Medulla oblongata (tissue), 1 donor: ENCODE data around the gene ABHD2.

Source experiments
- DNase-seq: peaks from one replicate; pipeline ENCODE4 v3.0.0-alpha.2; 2015; ENCODE audit errors: extremely low spot score

ABHD2 gene

DNA sequence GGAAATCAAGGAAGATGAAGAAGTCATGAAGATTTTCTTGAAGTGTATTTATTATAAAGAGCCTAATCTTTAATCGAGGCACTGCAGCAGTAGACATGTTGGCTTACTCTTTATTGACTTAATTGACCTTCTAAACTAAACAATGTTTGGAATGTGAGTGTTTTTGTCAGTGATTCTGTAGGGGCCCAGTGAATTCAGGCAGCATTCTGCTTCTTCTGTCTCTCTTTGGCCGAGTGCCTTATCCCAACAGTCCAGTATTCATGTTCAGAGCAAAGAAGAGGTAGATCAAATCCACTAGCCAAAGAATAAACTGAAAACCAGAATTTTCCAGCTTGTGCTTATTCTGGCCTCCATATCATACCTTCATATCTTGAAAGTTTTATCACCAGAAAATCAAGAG is 77.4 kb downstream of the ABHD2 start:
- no peak for DNase-seq

DNA sequence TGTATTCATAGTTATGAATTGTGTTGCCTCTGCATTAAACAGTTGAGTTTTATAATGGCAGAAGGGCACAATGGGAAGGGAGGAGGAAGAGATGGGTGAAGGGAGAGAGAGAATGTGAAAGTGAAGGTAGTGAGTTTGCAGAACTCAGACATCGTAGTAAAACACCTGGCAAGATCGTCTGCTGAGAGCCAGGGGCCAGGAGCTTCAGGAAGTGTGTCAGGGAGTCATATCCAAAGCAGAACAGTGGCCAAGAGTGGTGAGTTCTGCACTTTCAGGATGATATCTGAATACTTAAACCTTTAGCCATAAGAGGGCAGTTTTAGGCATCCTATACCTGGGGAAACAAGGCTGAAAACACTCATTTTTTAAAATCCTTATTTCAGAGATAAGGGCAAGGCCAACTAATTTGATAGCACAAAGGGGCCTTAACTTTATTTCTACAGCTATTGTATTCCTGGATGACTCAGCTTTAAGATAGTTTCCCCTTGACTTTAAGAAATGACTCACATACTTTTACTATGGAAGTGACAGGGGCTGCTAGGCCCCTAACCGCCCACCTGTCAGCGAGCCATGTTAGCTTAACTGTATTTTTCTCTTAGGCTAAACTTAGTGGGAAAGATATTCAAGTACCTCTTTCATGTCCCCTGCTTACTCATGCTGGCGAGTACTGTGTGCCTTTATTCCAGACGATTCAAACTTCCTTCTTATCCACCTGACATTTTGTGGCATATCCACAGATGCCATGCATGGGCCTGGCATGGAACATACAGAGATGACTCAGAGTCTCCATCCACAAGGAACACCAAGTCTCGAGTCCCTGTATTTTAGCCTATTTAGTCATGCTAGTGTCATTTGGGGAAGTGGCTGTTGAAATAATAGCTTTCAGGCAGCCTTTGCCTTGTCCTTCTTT is 79.3 kb downstream of the ABHD2 start:
- DNase-seq: no peak

DNA sequence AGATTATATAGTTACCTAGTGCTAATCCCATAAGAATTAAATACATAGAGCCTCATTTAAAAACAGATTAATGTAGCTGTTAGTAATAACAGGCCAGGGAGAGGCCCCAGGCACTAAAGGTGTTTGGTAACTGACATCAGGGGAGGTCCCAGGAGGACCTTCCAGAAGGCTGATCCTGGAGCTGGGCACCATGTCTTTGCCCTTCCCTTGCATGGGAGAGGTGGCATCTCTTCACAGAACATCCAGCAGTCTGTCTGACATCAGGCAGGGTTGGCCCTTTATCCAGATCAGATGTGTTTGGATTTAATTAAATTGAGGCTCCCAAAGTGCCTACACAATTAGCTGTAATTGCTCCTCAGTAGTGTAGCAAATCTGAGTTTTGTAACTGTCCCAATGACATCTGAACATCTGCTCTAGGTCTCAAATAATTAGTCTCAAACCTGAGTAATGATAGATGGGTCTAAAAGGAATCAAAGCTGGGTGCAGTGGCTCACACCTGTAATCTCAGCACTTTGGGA is 80.1 kb downstream of the ABHD2 start:
- no peak for DNase-seq

DNA sequence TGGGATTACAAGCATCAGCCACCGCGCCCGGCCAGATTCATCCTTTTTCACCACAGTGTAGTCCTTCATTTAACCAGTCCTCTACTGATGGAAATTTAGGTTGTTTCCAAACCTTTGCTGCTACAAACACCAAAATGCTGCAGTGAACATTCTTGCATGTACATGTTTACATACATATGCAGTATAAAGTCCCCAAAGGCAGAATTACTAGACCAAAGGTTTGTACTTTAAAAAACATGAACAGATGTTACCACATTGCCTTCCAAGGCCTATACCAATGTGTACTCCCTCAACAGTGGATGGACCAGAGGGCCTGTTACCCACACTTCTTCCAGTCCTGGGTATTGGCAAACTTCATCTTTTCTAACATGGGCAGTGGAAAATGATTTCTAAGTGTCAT is 82.1 kb downstream of the ABHD2 start:
- DNase-seq: no peak

DNA sequence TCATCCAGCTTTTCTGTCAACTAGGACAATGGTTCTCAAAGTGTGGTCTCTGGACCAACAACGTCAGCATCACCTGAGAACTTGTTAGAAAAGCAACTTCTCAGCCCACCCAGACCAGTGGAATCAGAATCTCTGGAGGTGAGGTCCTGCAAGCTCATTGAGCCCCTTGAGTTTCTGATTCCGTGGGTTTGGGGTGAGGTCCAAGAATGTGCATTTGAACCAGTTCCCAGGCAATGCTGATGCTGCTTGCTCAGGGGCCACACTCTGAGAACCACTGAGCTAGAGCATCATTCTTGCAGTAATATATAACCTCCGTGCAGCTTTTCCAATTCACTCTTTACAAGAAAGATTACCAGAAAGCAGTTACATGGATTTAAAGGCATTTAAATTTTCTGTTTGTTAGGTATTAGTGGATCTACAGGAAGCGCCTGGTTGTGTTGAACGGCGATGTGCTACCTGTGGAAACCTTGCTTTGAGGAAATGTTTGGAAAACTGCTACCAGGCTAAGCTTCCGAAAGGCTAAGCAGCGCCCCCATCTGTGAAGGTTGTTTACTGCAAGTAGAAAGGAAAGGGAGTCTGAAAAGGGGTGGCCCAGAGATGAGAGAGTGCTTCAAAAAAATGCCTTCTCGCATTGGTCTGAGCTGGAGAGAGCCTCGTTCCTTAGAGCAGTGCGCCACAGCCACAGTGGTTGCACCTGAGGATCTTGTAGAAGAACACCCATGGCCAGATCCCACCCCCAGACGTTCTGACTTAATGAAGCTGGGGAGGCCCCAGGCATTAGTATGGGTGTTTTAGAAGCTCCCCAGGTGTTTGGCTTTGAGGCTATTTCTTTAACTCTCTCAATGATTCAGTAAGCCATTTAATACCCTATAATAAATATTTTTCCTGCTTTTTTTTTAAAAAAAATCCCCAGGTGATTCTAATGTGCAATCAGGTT is 83.1 kb downstream of the ABHD2 start:
- DNase-seq: peak; percentile 71

DNA sequence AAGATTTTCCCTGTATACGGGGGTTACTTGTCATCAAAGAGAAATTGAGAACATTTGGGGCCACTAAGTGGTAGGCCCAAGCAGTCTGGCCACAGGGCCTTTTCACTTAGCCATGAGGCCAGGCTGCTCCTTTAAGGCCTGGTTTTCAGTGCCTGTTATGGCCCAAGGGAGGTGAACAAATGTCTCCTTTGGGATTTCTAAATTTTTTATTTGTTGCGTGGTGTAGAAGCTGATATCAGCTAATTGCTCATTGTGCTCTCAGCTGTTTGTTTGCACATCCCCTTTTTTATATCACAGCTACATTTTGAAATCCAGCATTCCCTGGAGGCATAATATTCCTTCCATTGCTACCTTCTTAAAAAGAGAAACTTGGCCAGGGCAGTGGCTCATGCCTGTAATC is 84.7 kb downstream of the ABHD2 start:
- no peak for DNase-seq

DNA sequence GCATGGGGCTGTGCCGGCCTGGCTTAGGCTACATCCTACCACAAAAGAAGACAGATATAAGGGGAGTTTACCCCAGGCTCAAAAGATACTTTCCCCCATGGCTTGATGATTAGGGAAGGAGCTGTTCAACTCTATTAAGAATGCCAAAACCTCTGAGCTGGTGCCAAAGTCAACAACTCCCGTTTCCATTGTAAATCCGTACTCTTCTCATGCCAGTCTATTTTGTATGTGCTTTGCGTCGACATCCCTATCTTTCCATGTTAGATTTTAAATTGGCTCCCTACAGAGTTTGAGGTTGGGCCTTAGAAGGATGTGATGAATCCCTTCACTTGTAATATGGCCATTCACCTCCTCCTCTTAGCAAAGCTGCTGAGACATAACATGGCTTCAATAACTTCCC is 86.2 kb downstream of the ABHD2 start:
- DNase-seq: no peak

DNA sequence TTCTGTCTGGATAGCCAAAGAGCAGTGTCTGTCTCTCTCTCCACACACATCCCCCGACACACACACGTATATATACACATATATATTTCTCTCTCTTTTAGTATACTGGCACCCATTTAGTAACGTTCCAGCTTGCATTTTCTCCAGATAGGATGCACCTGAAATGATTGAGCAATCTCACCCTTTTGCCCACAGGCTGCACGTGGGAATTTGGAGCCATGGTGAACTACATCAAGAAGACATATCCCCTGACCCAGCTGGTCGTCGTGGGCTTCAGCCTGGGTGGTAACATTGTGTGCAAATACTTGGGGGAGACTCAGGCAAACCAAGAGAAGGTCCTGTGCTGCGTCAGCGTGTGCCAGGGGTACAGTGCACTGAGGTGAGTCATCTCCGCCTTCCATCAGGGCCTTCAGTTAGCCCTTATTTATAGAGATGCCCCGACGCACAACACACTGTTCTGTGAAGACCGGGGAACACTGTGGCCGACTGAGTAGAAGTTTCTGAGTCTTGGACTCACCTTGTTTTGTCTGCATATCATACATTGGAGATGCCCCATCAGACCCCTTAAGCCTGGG is 87.4 kb downstream of the ABHD2 start:
- DNase-seq: no peak

DNA sequence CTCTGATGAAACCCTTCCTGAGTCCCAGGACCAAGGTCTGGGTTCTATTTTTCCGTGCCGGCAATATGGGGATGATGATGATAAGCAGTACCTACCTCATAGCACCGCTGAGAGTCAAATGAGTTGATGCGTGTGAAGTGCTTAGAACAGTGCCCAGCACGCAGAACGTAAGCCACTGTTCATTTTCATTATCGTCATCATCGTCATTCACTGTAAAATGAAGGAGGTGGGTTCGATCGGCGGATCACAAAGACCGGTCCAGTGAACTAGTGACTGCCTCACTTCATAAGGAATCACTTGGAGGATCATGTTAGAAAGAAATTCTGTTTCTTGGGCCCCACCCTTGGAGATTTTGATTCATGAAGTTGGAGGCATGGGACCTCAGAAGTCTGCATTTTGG is 88.9 kb downstream of the ABHD2 start:
- DNase-seq: no peak

DNA sequence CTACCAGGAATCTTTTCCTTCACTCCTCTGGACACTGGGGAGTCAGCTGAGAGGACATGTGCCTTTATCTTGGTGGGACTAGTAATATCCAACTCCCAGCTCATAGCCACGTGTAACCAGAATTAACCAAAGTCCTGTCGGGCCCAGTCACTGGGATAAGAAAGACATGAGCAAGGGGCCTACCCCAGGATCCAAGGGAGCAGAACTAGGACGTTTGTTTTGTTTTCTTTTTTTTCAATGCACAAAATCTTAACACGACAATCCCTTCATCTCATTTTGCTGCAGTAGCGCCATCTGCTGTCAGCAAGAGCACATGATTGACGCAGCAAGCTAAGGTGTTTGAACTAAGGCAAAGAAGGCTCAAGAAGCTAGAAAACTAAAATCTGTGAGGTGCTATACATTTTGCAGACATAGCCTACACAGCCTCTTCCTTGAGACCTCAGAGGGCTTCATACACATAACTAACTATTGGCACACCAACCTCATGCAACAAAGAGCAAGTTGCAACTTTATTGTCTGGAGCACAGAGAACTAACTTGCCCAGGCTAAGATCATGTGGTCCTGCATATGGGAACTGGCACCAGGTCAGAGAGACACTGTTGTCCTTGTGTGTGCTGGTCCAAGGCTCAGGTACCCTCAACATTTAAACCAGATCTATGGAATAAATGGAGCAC is 89.5 kb downstream of the ABHD2 start:
- DNase-seq: peak; percentile 87

DNA sequence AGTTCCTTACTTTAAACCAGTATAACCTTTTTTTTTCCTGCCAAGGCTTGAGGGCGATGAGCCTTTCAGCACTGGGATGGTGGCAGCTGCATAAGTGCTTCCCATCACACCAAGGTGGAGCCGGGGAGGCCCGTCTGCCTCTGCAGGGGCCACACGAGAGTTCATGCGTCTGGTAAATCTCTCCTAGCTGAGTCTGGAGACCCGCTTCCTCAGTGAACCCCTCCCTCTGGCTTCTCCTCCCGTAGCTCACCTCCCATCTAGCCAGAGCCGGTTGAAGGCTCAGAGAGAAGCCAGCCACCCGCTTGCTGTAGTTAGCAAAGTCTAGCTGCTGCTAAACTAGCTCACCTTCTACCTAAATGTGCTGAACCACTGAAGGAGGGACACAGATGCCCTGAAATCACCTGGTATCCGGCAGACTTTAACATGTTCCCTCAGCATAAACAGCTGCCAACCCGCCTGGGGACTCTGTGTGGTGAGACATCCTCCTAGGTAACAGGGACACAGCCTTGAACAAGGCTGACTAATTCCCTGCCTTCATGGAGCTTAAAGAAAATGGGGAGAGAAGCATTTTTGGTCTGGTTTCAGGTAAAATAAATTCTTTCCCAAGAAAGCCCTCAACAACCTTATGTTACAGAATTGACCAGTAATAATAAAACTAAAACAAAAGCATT is 90.2 kb downstream of the ABHD2 start:
- DNase-seq: no peak

DNA sequence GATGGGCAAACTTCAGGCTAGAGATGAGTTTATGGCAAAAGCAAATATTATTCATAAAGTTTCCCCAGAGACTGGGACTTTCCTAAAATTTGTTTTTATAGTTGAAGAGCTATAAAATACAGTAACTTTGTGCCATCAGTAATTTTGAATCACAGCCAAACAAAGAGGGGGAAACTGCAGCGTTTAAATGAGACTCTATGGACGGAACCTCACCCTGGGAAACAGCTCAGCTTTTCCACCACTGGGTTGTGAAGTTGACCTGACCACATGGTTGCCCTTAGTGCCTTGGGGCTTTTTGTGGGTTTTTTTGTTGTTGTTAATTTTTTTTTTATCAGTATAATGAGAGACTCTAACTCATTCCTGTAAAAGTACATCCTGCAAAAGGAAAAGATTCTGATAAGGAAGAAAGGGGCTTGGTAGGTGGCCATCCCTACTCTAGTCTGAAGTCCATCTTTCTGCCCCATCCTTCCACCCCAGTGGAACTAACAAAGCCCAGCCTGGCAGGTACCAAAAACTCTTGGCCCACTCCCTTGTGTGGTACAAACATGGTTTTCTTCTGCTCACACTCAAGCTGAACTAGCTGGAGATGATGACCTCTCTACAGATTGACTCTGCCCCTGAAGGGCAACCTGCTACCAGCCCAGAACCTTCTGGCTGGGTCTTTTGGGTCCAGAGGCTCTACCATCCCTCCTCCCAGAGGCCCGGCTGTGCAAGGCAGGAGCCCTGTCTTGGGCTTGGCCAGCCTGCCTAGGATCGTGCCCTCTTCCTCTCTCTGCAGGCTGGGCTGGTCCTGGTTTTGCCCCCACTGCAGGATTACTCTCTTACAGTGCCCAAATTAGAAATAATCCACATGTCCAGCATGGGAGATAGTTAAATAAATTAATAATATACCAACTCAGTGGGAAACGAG is 92.0 kb downstream of the ABHD2 start:
- no peak for DNase-seq

DNA sequence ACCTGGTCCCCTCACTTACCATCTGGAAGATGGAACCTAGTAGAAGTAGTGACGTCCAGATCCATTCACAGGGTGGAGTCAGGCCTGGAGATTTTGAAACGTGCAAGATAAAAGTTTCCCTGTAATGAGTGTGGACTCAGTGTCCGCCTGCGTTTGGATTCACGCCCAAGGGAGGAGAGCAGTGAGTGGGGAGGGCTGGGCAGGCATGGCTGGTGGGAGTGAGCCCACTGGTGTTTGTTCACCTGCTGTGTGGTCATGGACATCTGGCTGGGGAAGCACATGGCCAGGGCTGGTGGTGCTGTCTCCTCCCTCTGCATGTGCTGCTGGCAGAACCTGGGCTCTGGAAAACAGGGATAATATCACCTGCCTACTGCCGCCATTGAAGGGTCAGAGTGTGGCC is 96.1 kb downstream of the ABHD2 start:
- no peak for DNase-seq

DNA sequence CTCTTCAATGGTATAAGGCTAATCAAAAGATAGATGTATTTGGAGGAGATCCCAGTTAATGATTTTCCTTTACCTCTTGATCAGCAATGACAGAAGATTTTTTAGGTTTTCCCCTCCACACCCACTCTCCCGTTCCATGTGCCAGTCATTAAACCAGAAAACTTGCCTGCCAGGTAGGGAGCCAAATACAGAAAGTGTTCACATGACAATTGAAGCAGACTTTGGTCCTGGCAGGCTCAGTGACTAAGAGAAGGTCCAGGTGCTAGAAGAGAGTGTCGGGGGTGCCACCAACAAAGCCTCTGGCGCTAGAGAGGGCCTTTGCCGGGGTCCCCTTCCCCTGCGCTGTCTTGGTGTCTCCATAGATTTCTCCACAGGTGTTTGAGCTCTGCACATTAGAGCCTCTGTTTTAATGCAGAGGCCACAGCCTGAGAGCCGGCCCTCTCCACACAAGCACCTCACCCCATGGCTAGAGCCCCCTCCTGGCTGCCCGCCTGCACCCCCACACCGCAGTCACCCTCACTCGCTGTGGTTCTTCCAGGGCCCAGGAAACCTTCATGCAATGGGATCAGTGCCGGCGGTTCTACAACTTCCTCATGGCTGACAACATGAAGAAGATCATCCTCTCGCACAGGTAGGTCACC is 96.8 kb downstream of the ABHD2 start:
- DNase-seq: no peak

DNA sequence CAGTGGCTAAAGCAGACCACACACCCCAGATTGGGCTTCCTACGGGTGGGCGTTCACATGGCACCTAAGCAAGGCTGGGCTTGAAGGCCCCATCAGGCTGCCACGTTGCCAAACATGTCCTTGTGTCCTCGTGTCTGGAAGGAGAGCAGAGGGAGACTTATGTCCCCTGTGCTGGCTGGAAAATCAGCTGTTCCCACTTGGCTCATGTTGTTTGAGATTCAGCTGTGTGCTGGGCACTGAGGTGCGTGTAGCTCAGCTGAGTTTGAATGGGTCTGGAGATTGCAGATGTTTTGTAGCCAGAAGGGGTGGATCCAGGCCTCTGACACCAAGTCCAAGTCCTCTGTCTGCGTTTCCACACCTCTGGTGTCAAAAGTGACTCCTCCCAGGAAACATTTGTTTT is 98.5 kb downstream of the ABHD2 start:
- DNase-seq: no peak

DNA sequence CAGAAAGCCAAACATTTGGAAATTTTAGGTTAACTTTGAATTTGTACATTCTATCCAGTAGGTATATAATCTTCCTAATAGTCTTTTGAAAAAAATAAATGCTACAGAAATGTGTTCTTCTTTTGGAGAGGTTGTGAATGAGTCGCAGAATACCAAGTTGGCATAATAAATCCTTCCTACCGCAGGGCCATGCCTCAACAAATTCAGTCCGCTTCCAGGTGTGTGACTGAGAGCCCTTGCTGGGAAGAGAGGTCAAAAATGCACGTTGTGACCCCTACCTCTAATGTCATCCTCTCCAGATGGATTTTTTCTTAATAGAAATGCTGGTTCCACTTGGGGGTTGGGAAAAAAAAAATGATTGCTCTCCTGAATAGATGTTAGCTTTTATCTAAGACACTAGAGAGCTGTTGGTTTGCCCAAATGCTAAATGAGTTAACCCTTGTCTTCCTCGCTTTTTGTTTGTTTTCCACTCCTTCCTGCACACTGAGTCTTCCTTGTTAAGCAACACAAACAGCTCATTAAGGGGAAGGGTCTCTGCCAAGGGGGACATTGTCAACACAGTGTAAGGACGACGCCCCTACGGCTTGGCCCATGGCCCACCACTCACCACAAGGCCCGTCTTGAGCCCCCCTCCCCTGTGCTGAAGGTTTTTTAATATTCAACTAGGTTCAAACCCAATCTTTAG is 99.2 kb downstream of the ABHD2 start:
- no peak for DNase-seq

DNA sequence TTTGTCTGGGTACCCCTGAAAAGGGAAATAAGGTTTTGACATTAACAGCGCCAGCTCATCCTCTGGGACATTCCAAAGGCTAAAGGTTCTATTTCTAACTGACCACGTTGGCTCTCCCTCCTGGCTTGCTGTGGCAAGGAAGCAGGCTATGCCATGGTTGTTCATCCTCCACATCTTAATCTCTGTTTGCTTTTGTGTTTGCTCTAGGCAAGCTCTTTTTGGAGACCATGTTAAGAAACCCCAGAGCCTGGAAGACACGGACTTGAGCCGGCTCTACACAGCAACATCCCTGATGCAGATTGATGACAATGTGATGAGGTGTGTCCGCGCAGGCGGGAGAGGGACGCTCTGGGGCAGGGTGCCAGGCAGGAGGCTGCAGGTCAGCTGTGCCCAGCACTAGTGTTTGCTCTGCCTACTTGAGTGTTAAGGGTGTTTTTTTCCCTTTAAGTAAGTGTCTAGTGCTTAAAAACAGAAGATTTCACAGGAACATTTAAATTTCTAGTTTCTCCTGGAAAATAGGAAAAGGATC is 99.8 kb downstream of the ABHD2 start:
- no peak for DNase-seq

DNA sequence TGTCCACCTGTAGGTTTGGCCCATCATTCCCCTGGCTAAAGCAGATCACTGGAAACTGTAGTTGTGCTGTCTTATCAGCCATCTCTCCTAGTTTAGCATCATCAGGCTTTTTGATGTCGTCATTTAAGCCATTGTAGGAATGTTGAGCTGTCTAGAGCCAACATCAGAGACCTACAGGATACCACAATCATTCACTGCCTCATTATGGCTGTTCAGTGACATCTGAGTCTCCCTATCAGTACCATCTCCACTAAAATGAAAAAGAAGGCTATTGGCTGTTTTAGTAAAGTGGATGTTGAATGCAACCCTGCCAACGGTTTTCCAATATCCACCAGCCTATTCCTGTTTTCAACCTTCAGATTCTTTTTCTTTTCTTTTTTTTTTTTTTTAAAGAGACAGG is 103.9 kb downstream of the ABHD2 start:
- no peak for DNase-seq

DNA sequence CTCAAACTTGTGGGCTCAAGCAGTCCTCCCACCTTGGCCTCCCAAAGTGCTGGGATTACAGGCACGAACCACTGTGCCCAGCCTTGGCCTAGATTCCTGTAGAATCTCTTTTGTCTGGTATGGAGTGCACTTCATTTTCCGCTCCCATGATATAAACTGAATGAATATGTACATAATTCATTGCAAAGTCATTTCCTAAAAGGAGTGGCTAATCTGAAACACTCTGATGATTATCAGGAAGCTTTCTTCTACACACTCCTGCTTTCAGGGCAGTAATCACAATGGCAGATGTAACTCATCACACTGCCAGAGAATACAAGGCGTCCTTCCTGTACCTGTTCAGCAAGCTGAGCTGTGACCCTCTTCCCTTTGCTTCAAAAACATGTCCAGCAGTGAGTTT is 104.5 kb downstream of the ABHD2 start:
- no peak for DNase-seq
